ENCODE data around the gene CXADR.
A peak's percentile ranks its signal among the peaks of the same experiment; 100 is the strongest.

The CXADR gene

DNA sequence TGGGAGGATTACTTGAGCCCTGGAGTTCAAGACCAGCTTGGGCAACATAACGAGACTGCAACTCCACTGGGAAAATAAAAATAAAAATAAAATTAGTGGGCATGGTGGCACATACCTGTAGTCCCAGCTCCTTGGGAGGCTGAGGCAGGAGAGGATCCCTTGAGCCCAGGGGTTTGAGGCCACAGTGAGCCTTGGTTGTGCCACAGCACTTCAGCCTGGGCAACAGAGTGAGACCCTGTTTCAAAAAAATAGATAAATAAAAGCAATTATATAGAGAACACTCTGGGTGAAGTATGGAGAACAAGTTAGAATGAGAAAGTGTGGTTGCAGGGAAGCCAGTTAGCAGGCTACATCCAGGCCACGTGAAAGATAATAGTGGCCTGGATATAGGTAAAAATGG, 25.7 kb downstream of the CXADR start:
- H2AFZ ChIP-seq (ENCODE audit: low read depth, low read length): no peak overlapping the region
- no peaks in the 10 kb centered on the region for H3K27me3 ChIP-seq (ENCODE audit: low read depth, low read length)
- H3K27ac ChIP-seq (ENCODE audit: low read length): no peak overlapping the region
- no peaks in the 10 kb centered on the region for H3K36me3 ChIP-seq (replicated peaks; ENCODE audit: low read depth, low read length)
- H3K4me1 ChIP-seq (ENCODE audit: low read length): peaks cover 13% of the 10 kb centered on the region
- no peak for TF ChIP-seq EZH2phosphoT487 (IDR thresholded peaks at IDR 0.05; ENCODE audit: low read depth)
- TF ChIP-seq, protein P1, sequence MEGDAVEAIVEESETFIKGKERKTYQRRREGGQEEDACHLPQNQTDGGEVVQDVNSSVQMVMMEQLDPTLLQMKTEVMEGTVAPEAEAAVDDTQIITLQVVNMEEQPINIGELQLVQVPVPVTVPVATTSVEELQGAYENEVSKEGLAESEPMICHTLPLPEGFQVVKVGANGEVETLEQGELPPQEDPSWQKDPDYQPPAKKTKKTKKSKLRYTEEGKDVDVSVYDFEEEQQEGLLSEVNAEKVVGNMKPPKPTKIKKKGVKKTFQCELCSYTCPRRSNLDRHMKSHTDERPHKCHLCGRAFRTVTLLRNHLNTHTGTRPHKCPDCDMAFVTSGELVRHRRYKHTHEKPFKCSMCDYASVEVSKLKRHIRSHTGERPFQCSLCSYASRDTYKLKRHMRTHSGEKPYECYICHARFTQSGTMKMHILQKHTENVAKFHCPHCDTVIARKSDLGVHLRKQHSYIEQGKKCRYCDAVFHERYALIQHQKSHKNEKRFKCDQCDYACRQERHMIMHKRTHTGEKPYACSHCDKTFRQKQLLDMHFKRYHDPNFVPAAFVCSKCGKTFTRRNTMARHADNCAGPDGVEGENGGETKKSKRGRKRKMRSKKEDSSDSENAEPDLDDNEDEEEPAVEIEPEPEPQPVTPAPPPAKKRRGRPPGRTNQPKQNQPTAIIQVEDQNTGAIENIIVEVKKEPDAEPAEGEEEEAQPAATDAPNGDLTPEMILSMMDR (IDR thresholded peaks at IDR 0.05; ENCODE audit: low read depth, low read length): no peak
- no peaks in the 10 kb centered on the region for H3K9me3 ChIP-seq (ENCODE audit: insufficient read depth, low read length)
- no peak overlapping the region for H3K4me3 ChIP-seq (ENCODE audit: low read length)
- no peaks in the 10 kb centered on the region for H3K79me2 ChIP-seq (ENCODE audit: low read length)
- H3K4me2 ChIP-seq (ENCODE audit: low read length): no peak overlapping the region
- no peak overlapping the region for H3K9ac ChIP-seq (ENCODE audit: low read length)
- H4K20me1 ChIP-seq (ENCODE audit: insufficient read depth, low read length): no peaks in the 10 kb centered on the region

DNA sequence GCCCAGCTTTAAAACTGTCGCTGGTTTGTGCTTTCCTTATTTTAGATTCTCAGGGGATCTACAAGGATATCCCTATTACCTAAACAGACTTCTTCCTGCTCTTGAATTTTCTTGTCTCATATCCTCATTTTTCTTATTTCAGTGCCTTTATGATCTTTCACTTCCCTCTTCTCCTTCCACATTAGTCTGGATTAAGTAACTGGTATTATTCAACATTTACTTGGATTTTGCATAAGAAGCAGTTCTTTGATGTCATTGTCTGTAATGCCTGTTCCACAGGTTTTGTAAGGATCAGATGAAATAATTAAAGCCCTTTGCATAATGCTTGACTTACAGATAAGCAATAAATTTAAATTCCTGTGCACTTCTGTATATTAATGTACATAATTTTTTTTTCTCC, 26.5 kb downstream of the CXADR start:
- Histone ChIP-seq H3K27me3 (ENCODE audit: low read depth, low read length) (no peaks in the 10 kb centered on the region), H3K27ac (ENCODE audit: low read length) (no peak overlapping the region), H2AFZ (ENCODE audit: low read depth, low read length) (no peak overlapping the region), H3K4me3 (ENCODE audit: low read length) (no peak overlapping the region), H3K4me2 (ENCODE audit: low read length) (peak overlapping the region; percentile 47), H3K9me3 (ENCODE audit: insufficient read depth, low read length) (no peaks in the 10 kb centered on the region), H3K36me3 (replicated peaks; ENCODE audit: low read depth, low read length) (no peaks in the 10 kb centered on the region), H3K4me1 (ENCODE audit: low read length) (peaks cover 13% of the 10 kb centered on the region), H3K9ac (ENCODE audit: low read length) (no peak overlapping the region), H4K20me1 (ENCODE audit: insufficient read depth, low read length) (no peaks in the 10 kb centered on the region), H3K79me2 (ENCODE audit: low read length) (no peaks in the 10 kb centered on the region)
- TF ChIP-seq, protein P1 (IDR thresholded peaks at IDR 0.05; ENCODE audit: low read depth, low read length): no peak
- TF ChIP-seq EZH2phosphoT487 (IDR thresholded peaks at IDR 0.05; ENCODE audit: low read depth): no peak

DNA sequence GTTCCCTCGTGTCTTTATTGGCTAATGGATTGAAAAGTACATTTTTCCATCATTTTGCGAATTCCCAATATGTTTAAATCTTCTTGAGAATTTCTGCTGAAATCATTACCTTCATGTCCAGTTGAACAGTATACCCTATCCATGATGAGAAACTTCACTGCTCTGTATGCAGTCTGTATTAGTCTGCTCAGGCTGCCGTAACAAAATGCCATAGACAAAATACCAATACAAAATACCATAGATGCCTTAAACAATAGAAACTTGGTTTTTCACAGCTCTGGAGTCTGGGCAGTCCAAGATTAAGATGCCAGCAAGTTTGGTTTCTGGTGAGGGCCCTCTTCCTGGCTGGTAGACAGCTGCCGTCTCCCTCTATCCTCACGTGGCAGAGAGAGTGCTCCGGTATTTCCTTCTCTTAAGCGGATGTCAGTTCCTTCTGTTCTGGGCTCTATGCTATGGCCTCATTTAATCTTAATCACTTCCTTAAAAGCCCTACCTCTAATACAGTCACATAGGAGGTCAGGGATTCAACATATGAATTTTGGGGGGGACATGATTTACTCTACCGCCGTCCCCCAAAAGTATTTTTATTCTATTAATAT, 27.0 kb downstream of the CXADR start:
- no peak overlapping the region for H3K9ac ChIP-seq (ENCODE audit: low read length)
- H3K4me1 ChIP-seq (ENCODE audit: low read length): peaks cover 13% of the 10 kb centered on the region
- H3K27me3 ChIP-seq (ENCODE audit: low read depth, low read length): no peaks in the 10 kb centered on the region
- H3K79me2 ChIP-seq (ENCODE audit: low read length): no peaks in the 10 kb centered on the region
- peak overlapping the region; percentile 47 for H3K4me2 ChIP-seq (ENCODE audit: low read length)
- TF ChIP-seq, protein P1 (IDR thresholded peaks at IDR 0.05; ENCODE audit: low read depth, low read length): no peak
- TF ChIP-seq EZH2phosphoT487 (IDR thresholded peaks at IDR 0.05; ENCODE audit: low read depth): no peak
- H2AFZ ChIP-seq (ENCODE audit: low read depth, low read length): no peak overlapping the region
- H3K9me3 ChIP-seq (ENCODE audit: insufficient read depth, low read length): no peaks in the 10 kb centered on the region
- H3K27ac ChIP-seq (ENCODE audit: low read length): no peak overlapping the region
- H3K4me3 ChIP-seq (ENCODE audit: low read length): no peak overlapping the region
- no peaks in the 10 kb centered on the region for H3K36me3 ChIP-seq (replicated peaks; ENCODE audit: low read depth, low read length)
- H4K20me1 ChIP-seq (ENCODE audit: insufficient read depth, low read length): no peaks in the 10 kb centered on the region

DNA sequence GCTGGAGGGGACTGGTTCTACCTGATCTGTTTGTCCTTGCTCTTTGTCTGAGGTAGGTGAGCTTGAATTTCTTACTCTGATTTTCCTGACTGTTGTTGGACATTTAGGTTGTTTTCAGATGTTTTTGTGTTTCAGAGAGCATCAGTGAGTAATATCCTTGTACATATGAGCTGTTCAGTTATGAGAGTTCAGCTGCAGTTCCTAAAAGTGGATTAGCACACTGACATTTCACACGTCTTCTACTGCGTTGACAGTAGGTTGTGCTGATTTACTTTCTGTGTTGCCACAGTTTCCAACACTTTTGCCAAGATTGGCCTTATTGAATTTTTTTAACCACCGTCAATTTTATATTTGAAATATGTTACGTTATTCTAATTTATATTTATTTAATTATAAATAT, 27.7 kb downstream of the CXADR start:
- Histone ChIP-seq H3K9ac (ENCODE audit: low read length) (no peak overlapping the region), H3K36me3 (replicated peaks; ENCODE audit: low read depth, low read length) (no peaks in the 10 kb centered on the region), H3K4me1 (ENCODE audit: low read length) (peaks cover 13% of the 10 kb centered on the region), H4K20me1 (ENCODE audit: insufficient read depth, low read length) (no peaks in the 10 kb centered on the region), H3K4me2 (ENCODE audit: low read length) (no peak overlapping the region), H3K79me2 (ENCODE audit: low read length) (no peaks in the 10 kb centered on the region), H3K4me3 (ENCODE audit: low read length) (no peak overlapping the region), H3K27ac (ENCODE audit: low read length) (no peak overlapping the region), H3K27me3 (ENCODE audit: low read depth, low read length) (no peaks in the 10 kb centered on the region), H3K9me3 (ENCODE audit: insufficient read depth, low read length) (no peaks in the 10 kb centered on the region), H2AFZ (ENCODE audit: low read depth, low read length) (no peak overlapping the region)
- TF ChIP-seq EZH2phosphoT487 (IDR thresholded peaks at IDR 0.05; ENCODE audit: low read depth): no peak
- TF ChIP-seq, protein P1 (IDR thresholded peaks at IDR 0.05; ENCODE audit: low read depth, low read length): no peak

Data from OCI-LY3 (cell line).